Progenitor cell of endocrine pancreas (in vitro differentiated cells): ENCODE measurements around the gene AIM2. TPM values are rescaled to one million over a fixed set of nuclear protein-coding genes. Genes with fewer than 3 reads are reported as not detected.
"Not testable (repeated sequence)": the region's sequence is repeated elsewhere in the genome, so short reads cannot be mapped to it uniquely, and the experiment has no call there.

Source experiments
- DNase-seq: peaks from one replicate; pipeline ENCODE4 v3.0.0; 2021; ENCODE audit warnings: low spot score; ENCODE audit not compliant: unreplicated experiment
- H3K27ac Mint-ChIP-seq: 2 replicates; pipeline ENCODE4 v1.8.0; 2021; ENCODE audit warnings: mild to moderate bottlenecking, moderate library complexity, mixed read lengths
- H3K27me3 Mint-ChIP-seq: 2 replicates; pipeline ENCODE4 v1.8.0; 2021; ENCODE audit warnings: mixed read lengths
- H3K36me3 Mint-ChIP-seq: 2 replicates; pipeline ENCODE4 v1.8.0; 2022; ENCODE audit warnings: mixed read lengths; ENCODE audit not compliant: insufficient read depth
- H3K4me1 Mint-ChIP-seq: 2 replicates; pipeline ENCODE4 v1.8.0; 2021; ENCODE audit warnings: low read depth, mixed read lengths
- H3K4me3 Mint-ChIP-seq: 2 replicates; pipeline ENCODE4 v1.8.0; 2021; ENCODE audit warnings: low read depth, mild to moderate bottlenecking, moderate library complexity, mixed read lengths
- H3K9me3 Mint-ChIP-seq: 2 replicates; pipeline ENCODE4 v1.8.0; 2021; ENCODE audit warnings: low read depth, mixed read lengths
- CTCF ChIP-seq: fragments of 200-600 bp; sonication (generic); IDR thresholded peaks from one replicate; pipeline ENCODE4 v1.5.0; 2021; ENCODE audit warnings: antibody characterized with exemption, mild to moderate bottlenecking; ENCODE audit not compliant: unreplicated experiment
- total RNA-seq: library from RNA; stranded (reverse); gene quantifications from 2 replicates; pipeline ENCODE4 v1.2.1, GENCODE V29; 2021

AIM2 gene
- total RNA-seq, 1 donor from 2014 or later, result 2.1 TPM

- Mint-ChIP-seq H3K27ac (no peak overlapping the region), H3K36me3 (no peaks in the 10 kb centered on the region)
Observed at GRCh38 chr1:159030311-159030710, 46.3 kb downstream of the AIM2 start.

GRCh38 chr1:159026841-159027240 is 49.7 kb downstream of the AIM2 start:
- not testable (repeated sequence) for H3K4me1 Mint-ChIP-seq, H3K27me3 Mint-ChIP-seq, DNase-seq, H3K4me3 Mint-ChIP-seq, H3K9me3 Mint-ChIP-seq, H3K36me3 Mint-ChIP-seq, H3K27ac Mint-ChIP-seq

More at GRCh38 chr1:159030311-159030710, 46.3 kb downstream of the AIM2 start:
- peaks cover 6% of the 10 kb centered on the region for H3K9me3 Mint-ChIP-seq
- no peaks in the 10 kb centered on the region for H3K4me1 Mint-ChIP-seq
- no peak for TF ChIP-seq CTCF
- H3K4me3 Mint-ChIP-seq, result no peak overlapping the region
- no peak for DNase-seq
- no peaks in the 10 kb centered on the region for H3K27me3 Mint-ChIP-seq

GRCh38 chr1:159025043-159025442 is 51.5 kb downstream of the AIM2 start:
- Mint-ChIP-seq H3K4me1 (no peaks in the 10 kb centered on the region), H3K36me3 (peaks cover 3% of the 10 kb centered on the region), H3K27me3 (no peaks in the 10 kb centered on the region), H3K9me3 (peaks cover 2% of the 10 kb centered on the region), H3K27ac (no peak overlapping the region), H3K4me3 (no peak overlapping the region)
- DNase-seq, result no peak
- TF ChIP-seq CTCF, result no peak

- Mint-ChIP-seq H3K27ac (no peak overlapping the region), H3K36me3 (peaks cover 3% of the 10 kb centered on the region), H3K4me1 (peaks cover 2% of the 10 kb centered on the region), H3K9me3 (no peaks in the 10 kb centered on the region), H3K27me3 (no peaks in the 10 kb centered on the region), H3K4me3 (no peak overlapping the region)
- no peak for DNase-seq
- no peak for TF ChIP-seq CTCF
Observed at GRCh38 chr1:159023723-159024122, 52.8 kb downstream of the AIM2 start.

GRCh38 chr1:159015440-159015909 is 61.1 kb downstream of the AIM2 start:
- no peak for DNase-seq
- no peak overlapping the region for H3K27ac Mint-ChIP-seq
- peaks cover 8% of the 10 kb centered on the region for H3K4me1 Mint-ChIP-seq
- TF ChIP-seq CTCF, result no peak
- no peak overlapping the region for H3K4me3 Mint-ChIP-seq
- no peaks in the 10 kb centered on the region for H3K36me3 Mint-ChIP-seq
- no peaks in the 10 kb centered on the region for H3K27me3 Mint-ChIP-seq
- peaks cover 5% of the 10 kb centered on the region for H3K9me3 Mint-ChIP-seq

GRCh38 chr1:159014851-159015250 is 61.7 kb downstream of the AIM2 start:
- no peak for TF ChIP-seq CTCF
- no peak for DNase-seq
- no peak overlapping the region for H3K4me3 Mint-ChIP-seq
- no peaks in the 10 kb centered on the region for H3K36me3 Mint-ChIP-seq
- H3K4me1 Mint-ChIP-seq, result peaks cover 14% of the 10 kb centered on the region
- H3K9me3 Mint-ChIP-seq, result peaks cover 5% of the 10 kb centered on the region
- H3K27ac Mint-ChIP-seq, result no peak overlapping the region
- no peaks in the 10 kb centered on the region for H3K27me3 Mint-ChIP-seq
